Measurements from ENCODE around the gene DCXR. TPM values are rescaled to one million over a fixed set of nuclear protein-coding genes. Genes with fewer than 3 reads are reported as not detected.

DCXR gene
- total and polyA plus RNA-seq, 7 donors = 44.3 to 163 (median 94.8) TPM

- no peaks in the 10 kb centered on the region for H3K9me3 ChIP-seq
- H3K27ac ChIP-seq = no peak overlapping the region
- H3K4me1 ChIP-seq = peaks cover 0 to 27% (median 19%) of the 10 kb centered on the region in 4 donors
- peaks cover 0 to 9% (median 0%) of the 10 kb centered on the region in 4 donors for H3K36me3 ChIP-seq
- intact Hi-C loops (cut with DNase I) = no loop called here
- H3K4me3 ChIP-seq = no peak overlapping the region
- DNase-seq = no peak
- TF ChIP-seq POLR2A (IDR thresholded peaks at IDR 0.05) = no peak
- TF ChIP-seq CTCF (IDR thresholded peaks at IDR 0.05) = no peak
- TF ChIP-seq POLR2AphosphoS5 (IDR thresholded peaks at IDR 0.05) = no peak
- TF ChIP-seq EP300 (IDR thresholded peaks at IDR 0.05) = no peak
- H3K27me3 ChIP-seq = no peaks in the 10 kb centered on the region
- WGBS, 2 donors = 96% methylated on average over 29 of the region's 29 CpGs
These were observed 41.9 kb downstream of the DCXR start for GRCh38 chr17:81995463-81996231.

- H3K4me3 ChIP-seq = no peak overlapping the region
- TF ChIP-seq EP300 (IDR thresholded peaks at IDR 0.05) = no peak
- no peak for TF ChIP-seq CTCF (IDR thresholded peaks at IDR 0.05)
- TF ChIP-seq POLR2A (IDR thresholded peaks at IDR 0.05) = no peak
- no peak for TF ChIP-seq POLR2AphosphoS5 (IDR thresholded peaks at IDR 0.05)
- no peaks in the 10 kb centered on the region for H3K9me3 ChIP-seq
- H3K27me3 ChIP-seq = no peaks in the 10 kb centered on the region
- H3K4me1 ChIP-seq = peaks cover 0 to 27% (median 19%) of the 10 kb centered on the region in 4 donors
- H3K27ac ChIP-seq = no peak overlapping the region
- peaks cover 0 to 9% (median 0%) of the 10 kb centered on the region in 4 donors for H3K36me3 ChIP-seq
- WGBS, 2 donors = 92 to 93% methylated on average over 39 of the region's 39 CpGs
- intact Hi-C loops (cut with DNase I) = no loop called here
- no peak for DNase-seq
These were observed 42.7 kb downstream of the DCXR start for GRCh38 chr17:81994593-81995462.

GRCh38 chr17:81993729-81994592 is 43.5 kb downstream of the DCXR start:
- no peaks in the 10 kb centered on the region for H3K27me3 ChIP-seq
- no peaks in the 10 kb centered on the region for H3K9me3 ChIP-seq
- H3K4me1 ChIP-seq = peaks cover 0 to 27% (median 19%) of the 10 kb centered on the region in 4 donors
- 94 to 95% methylated on average over 37 of the region's 37 CpGs for WGBS, 2 donors
- H3K27ac ChIP-seq = no peak overlapping the region
- H3K4me3 ChIP-seq = no peak overlapping the region
- no peak for DNase-seq
- TF ChIP-seq POLR2A (IDR thresholded peaks at IDR 0.05) (no peak), CTCF (IDR thresholded peaks at IDR 0.05) (no peak), EP300 (IDR thresholded peaks at IDR 0.05) (no peak), POLR2AphosphoS5 (IDR thresholded peaks at IDR 0.05) (no peak)
- peaks cover 0 to 9% (median 0%) of the 10 kb centered on the region in 4 donors for H3K36me3 ChIP-seq
- intact Hi-C loops (cut with DNase I) = no loop called here

GRCh38 chr17:81992306-81993102 is 45.0 kb downstream of the DCXR start:
- Histone ChIP-seq H3K27me3 (no peaks in the 10 kb centered on the region), H3K36me3 (peaks cover 0 to 9% (median 0%) of the 10 kb centered on the region in 4 donors), H3K9me3 (no peaks in the 10 kb centered on the region), H3K27ac (peak overlapping the region; percentile 52 to 79 (median 76)), H3K4me1 (peaks cover 0 to 27% (median 19%) of the 10 kb centered on the region in 4 donors), H3K4me3 (peak overlapping the region in 3 of 4 donors; percentile 18 to 38 (median 30))
- 72 to 84% methylated on average over 31 of the region's 31 CpGs for WGBS, 2 donors
- no peak for TF ChIP-seq POLR2A (IDR thresholded peaks at IDR 0.05)
- TF ChIP-seq POLR2AphosphoS5 (IDR thresholded peaks at IDR 0.05) = no peak
- no peak for TF ChIP-seq EP300 (IDR thresholded peaks at IDR 0.05)
- TF ChIP-seq CTCF (IDR thresholded peaks at IDR 0.05) = no peak
- DNase-seq = no peak
- intact Hi-C loops (cut with DNase I) = no loop called here

All from sigmoid colon (tissue), 7 donors.